Activated naive CD4-positive, alpha-beta T cell treated with anti-CD3 and anti-CD28 coated beads, Interleukin-2, amount 50 U/mL, for 16 hours (primary cell): Measurements from ENCODE around the gene LRRC27.
A peak's percentile ranks its signal among the peaks of the same experiment; 100 is the strongest.

ENCODE experiments used
- DNase-seq: peaks from one replicate; pipeline ENCODE4 v3.0.0-alpha.2; 2020

LRRC27 gene

GRCh38 chr10:132339276-132339675 lies 7.3 kb downstream of the LRRC27 start:
- DNase-seq: no peak

GRCh38 chr10:132341017-132341416 lies 9.0 kb downstream of the LRRC27 start:
- no peak for DNase-seq

DNA sequence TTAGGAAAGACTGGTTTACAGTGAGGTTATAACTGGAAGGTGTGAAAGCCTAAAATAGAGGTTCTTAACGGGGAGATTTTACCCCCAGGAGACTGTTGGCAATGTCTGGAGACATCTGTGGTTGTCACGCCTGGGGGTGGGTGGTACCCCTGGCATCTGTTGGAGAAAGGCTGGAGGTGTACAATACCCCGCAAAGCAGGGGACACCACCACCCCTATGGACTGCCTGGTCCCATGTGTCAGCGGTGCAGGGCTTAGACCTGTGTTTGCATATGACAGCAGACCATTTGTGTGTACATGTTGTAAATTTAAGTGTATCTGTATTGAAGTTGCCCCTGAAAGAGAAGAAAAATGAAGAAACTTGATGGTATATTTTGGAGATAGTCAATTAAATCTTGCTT lies 9.8 kb downstream of the LRRC27 start:
- no peak for DNase-seq

GRCh38 chr10:132342553-132342952 lies 10.6 kb downstream of the LRRC27 start:
- no peak for DNase-seq

DNA sequence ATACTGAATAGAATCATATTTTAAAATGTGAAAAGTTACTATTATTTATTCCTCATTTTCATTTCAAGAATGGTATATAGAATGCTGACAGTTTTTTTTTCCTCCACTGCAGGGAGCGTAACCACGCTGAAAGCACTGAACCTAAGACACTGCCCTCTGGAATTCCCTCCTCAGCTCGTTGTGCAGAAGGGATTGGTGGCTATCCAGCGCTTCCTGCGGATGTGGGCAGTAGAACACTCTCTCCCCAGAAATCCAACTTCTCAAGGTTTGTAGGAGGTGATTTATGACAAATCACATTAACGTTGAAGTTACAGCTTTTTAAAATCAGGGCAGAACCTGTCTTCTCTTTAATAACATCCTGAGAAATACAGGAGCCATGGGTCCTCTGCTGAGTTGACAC lies 12.4 kb downstream of the LRRC27 start:
- no peak for DNase-seq

GRCh38 chr10:132345345-132345744 lies 13.4 kb downstream of the LRRC27 start:
- no peak for DNase-seq

GRCh38 chr10:132346806-132347205 lies 14.8 kb downstream of the LRRC27 start:
- no peak for DNase-seq

DNA sequence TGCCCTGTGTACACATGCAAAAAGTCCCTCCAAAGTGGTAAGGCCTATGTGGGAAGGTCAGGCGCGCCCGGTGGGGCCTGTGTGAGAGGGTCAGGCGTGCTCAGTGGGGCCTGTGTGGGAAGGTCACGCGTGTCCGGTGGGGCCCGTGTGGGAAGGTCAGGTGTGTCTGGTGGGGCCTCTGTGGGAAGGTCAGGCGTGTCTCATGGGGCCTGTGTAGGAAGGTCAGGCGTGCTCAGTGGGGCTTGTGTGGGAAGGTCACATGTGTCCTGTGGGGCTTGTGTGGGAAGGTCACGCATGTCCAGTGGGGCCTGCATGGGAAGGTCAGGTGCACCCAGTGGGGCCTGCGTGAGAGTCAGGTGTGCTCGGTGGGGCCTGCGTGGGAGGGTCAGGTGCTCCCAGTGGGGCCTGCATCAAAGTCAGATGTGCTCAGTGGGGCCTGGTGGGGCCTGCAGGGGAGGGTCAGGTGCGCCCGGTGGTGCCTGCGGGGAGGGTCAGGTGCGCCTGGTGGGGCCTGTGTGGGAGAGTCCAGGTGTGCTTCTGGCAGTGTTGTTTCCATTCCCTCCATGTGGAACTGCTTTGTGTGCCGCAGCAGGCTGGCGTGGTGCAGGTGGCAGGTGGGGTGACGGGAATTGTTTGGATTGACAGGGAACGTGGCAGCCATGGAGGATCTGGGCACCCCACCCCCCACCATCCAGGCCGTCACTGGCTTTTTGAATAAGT lies 15.4 kb downstream of the LRRC27 start:
- DNase-seq: no peak

- DNase-seq: no peak
These were observed 15.9 kb downstream of the LRRC27 start for GRCh38 chr10:132347931-132348267.

- DNase-seq: no peak
These were observed 17.8 kb downstream of the LRRC27 start for GRCh38 chr10:132349766-132350165.

GRCh38 chr10:132350391-132350790 lies 18.4 kb downstream of the LRRC27 start:
- DNase-seq: no peak

- no peak for DNase-seq
These were observed 19.0 kb downstream of the LRRC27 start for GRCh38 chr10:132350946-132351345.

DNA sequence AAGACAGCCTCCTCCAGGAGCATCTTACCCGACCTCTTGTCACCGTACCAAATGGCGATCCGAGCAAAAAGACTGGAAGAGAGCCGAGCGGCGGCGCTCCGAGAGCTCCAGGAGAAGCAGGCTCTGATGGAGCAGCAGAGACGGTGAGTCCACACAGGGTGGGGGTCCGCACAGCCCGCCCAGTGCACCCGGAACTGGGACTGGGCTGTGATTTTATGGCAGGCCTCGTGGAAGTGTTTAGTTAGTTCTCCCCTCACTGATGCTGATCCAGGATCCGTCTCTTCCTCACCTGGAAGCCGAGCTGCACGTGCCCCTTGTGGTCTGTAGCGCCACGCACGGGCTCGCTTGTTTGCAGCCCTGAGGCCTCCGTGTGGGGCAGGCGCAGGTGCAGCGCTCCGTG lies 19.6 kb downstream of the LRRC27 start:
- no peak for DNase-seq

- DNase-seq: peak; percentile 79
These were observed 20.7 kb downstream of the LRRC27 start for GRCh38 chr10:132352462-132353308.

GRCh38 chr10:132353456-132354355 lies 21.7 kb downstream of the LRRC27 start:
- no peak for DNase-seq

- no peak for DNase-seq
These were observed 22.5 kb downstream of the LRRC27 start for GRCh38 chr10:132354356-132355094.

DNA sequence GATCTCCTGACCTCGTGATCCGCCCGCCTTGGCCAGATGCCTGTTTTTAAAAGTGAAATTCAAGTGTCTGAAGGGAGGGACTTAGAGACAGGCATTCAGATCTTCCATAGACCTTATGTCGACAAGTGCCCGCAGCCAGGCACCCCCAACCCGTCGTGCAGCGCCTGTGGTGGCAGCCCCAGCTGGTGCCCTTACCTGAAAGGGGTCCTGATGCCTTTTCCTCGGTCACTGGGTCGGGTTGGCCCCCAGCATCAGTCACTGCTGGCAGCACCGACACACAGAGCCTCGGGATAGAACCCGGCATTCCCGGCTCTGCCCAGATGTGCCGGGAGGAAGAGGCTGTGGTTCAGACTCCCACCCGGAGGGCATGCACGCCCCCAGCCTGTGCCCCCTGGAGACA lies 23.3 kb downstream of the LRRC27 start:
- no peak for DNase-seq

DNA sequence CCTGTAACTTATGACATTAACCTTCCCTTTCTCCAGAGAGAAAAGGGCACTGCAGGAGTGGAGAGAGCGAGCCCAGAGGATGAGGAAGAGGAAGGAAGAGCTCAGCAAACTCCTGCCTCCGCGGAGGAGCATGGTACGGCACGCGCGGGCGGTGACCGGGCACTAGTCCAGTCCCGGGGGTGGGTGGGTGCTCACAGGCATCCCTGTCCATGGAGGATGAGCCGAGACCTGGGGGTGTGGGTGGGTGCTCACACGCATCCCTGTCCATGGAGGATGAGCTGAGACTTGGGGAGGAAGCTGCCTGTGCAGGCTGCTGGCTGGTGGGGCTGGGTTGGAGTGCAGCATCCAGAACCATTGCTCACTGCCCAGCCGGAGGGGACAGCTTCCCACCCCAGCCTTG lies 23.8 kb downstream of the LRRC27 start:
- no peak for DNase-seq

GRCh38 chr10:132356621-132357195 lies 24.7 kb downstream of the LRRC27 start:
- DNase-seq: no peak

- no peak for DNase-seq
These were observed 25.5 kb downstream of the LRRC27 start for GRCh38 chr10:132357286-132358058.

GRCh38 chr10:132359305-132360040 lies 27.5 kb downstream of the LRRC27 start:
- DNase-seq: no peak
